ENCODE data around the gene SYCE3. TPM values are rescaled to one million over a fixed set of nuclear protein-coding genes. Genes with fewer than 3 reads are reported as not detected.

Gene SYCE3
- total RNA-seq, 1 donor from 2014 or later, result not detected

DNA sequence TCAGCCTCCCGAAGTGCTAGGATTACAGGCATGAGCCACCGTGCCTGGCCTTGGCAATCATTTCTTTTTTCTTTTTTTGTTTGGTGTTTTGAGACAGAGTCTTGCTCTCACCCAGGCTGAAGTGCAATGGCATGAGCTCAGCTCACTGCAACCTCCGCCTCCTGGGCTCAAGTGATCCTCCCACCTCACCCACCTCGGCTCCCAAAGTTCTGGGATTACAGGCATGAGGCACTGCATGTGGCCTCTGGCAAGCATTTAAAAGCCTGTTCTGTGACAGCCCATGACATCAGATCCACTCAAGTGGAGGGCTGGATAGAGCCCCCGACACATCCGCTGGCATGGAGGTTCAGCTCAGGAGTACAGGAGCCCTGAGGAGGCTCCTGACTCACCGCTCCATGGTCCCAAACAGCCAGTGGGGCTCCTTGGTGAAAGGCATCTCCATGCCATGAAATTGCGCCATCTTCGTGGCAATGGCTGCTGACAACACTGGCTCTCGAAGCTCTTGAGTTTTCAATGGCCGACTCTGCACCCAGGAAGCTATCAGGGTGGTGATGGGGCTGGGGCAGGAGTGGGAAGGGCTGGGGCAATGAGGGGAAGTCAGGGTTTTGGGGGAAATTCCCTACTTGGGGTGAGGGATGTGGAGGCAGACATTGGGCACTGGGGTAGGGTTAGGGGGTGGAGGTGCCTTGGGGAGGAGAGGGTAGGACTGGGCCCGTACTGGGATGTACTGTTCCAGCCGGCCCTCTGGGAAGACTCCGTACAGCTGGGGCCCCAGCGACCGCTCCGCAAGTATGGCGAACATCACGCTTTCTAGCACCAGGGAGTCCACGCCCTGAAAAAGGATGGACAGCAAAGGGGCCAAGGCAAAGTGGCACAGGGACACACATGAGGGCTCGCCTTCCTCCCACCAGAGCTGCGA, 18.6 kb upstream of the SYCE3 start:
- Histone ChIP-seq H3K36me3 (peaks cover 4% of the 10 kb centered on the region), H3K9me3 (no peaks in the 10 kb centered on the region), H3K27ac (peak overlapping the region; percentile 99), H3K27me3 (ENCODE audit: low read depth) (no peaks in the 10 kb centered on the region), H3K4me1 (peaks cover 18% of the 10 kb centered on the region), H3K4me3 (peak overlapping the region; percentile 70)
- ATAC-seq (no peak), DNase-seq (peak; percentile 49)
- TF ChIP-seq, protein P1, sequence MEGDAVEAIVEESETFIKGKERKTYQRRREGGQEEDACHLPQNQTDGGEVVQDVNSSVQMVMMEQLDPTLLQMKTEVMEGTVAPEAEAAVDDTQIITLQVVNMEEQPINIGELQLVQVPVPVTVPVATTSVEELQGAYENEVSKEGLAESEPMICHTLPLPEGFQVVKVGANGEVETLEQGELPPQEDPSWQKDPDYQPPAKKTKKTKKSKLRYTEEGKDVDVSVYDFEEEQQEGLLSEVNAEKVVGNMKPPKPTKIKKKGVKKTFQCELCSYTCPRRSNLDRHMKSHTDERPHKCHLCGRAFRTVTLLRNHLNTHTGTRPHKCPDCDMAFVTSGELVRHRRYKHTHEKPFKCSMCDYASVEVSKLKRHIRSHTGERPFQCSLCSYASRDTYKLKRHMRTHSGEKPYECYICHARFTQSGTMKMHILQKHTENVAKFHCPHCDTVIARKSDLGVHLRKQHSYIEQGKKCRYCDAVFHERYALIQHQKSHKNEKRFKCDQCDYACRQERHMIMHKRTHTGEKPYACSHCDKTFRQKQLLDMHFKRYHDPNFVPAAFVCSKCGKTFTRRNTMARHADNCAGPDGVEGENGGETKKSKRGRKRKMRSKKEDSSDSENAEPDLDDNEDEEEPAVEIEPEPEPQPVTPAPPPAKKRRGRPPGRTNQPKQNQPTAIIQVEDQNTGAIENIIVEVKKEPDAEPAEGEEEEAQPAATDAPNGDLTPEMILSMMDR (IDR thresholded peaks at IDR 0.05), result no peak
- intact Hi-C loops (cut with DNase I), result no loop called here

DNA sequence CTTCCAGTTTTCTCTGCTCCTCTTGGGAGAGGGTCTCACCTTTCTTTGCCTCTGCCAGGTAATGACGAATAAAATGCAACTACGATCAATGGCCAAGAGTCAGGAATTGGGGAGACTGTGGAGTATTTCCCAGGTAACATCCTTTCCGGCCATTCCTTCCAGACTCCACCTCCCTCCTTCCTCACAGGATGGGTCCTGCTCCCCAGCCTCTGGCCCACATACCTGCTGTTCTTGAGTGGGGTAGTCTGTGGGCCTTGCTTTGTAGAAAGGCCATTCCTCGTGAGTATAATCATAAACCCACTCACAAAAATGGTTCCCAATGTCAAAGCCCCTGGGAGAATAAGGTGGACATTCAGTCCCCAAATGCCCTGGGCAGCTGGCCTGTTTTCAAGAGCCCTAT, 17.0 kb upstream of the SYCE3 start:
- ATAC-seq, result no peak
- Histone ChIP-seq H3K27ac (no peak overlapping the region), H3K27me3 (ENCODE audit: low read depth) (no peaks in the 10 kb centered on the region), H3K9me3 (no peaks in the 10 kb centered on the region), H3K4me1 (peaks cover 18% of the 10 kb centered on the region), H3K36me3 (peaks cover 4% of the 10 kb centered on the region), H3K4me3 (no peak overlapping the region)
- TF ChIP-seq, protein P1 (IDR thresholded peaks at IDR 0.05), result no peak
- intact Hi-C loops (cut with DNase I), result no loop called here
- no peak for DNase-seq

DNA sequence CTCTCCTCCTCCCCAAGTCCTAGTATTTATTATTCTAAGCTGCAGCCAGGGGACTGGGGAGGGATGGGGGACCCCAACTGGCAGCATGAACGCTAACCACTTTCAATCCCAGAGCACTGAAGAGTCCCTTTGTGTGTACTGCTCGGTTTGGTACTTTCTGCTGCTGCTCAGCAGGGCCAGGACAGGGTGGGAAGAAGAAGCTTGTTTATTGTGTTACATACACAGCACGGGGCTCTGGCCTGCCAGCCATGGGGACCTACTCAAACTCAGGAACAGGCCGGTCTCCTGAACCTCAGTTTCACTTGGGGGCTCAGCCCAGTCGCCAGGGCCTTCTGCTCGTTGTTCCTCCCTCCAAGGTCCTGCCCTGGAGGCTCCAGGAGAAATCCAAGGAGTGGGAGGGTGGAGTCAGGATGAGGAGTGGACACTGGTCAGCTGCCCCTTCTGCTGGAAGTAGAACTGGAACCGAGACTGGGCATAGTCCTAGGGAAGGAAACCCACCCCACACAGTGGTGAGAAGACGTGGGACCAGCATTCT, 16.1 kb upstream of the SYCE3 start:
- ATAC-seq (no peak), DNase-seq (peak; percentile 34)
- no peak overlapping the region for H3K4me3 ChIP-seq
- intact Hi-C loops (cut with DNase I), result no loop called here
- H3K9me3 ChIP-seq, result no peaks in the 10 kb centered on the region
- H3K36me3 ChIP-seq, result peaks cover 4% of the 10 kb centered on the region
- no peak overlapping the region for H3K27ac ChIP-seq
- TF ChIP-seq, protein P1 (IDR thresholded peaks at IDR 0.05), result no peak
- no peaks in the 10 kb centered on the region for H3K27me3 ChIP-seq (ENCODE audit: low read depth)
- H3K4me1 ChIP-seq, result peaks cover 17% of the 10 kb centered on the region

DNA sequence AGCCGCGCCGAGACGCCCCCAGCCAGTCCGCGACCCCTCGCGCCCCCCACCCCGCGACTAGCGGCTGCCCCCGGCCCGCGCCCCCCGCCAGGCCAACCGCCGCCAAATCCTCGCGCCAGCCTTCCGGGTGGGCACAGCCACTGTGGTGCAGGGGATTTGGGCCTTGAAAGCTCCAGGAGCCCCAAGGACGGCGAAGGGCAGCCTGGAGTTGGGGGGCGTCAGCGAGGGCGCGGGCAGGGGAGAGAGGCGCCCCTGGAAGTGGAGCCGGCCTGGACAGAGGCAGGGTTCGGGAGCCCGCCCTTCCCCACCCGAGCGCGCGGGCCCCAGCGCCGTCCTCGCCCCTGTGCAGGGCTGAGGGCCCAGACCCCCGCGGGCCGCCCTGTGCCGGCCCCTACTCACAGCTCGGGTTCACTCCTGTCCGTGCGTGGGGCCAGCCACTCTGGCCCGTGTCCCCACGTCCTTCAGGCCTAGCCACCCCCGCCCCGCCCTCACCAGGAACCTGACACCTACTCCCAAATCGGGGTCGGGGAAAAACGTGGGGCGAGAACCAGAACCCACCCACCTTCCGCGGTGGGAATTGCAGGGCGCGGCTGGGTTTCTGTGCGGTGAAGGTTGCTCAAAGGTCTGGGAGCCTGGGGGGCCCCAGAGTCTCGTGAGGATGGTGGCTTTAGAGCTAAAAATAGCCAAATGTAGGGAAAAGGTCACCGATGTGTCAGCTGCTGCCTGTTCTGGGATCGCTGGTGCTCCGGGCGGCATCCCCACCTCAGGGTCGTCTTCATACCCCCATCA, 15.5 kb upstream of the SYCE3 start, which contains the start of gene CPT1B:
Gene CPT1B (minus strand): TSS at position 441 of the 789 bp plus-strand sequence. CDS start 512 bp downstream, outside the sequence.
- peaks cover 11% of the 10 kb centered on the region for H3K4me1 ChIP-seq

DNA sequence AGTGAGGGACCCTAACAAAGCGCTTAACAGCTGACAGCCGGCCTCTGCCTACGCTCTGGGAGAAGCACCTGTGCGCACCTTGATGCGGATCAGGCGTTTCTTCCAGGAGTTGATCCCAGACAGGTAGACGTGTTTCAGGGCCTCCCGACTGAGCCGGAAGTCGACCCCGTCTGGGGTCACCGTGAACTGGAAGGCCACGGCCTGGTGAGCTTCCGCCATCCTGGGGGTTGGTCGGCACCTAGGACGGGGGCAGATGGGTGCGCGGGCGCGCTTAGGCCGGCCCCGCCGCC, 14.9 kb upstream of the SYCE3 start:
- ATAC-seq, result no peak
- H3K27ac ChIP-seq, result no peak overlapping the region
- peaks cover 4% of the 10 kb centered on the region for H3K36me3 ChIP-seq
- TF ChIP-seq, protein P1 (IDR thresholded peaks at IDR 0.05), result no peak
- no peak overlapping the region for H3K4me3 ChIP-seq
- no peaks in the 10 kb centered on the region for H3K9me3 ChIP-seq
- no peaks in the 10 kb centered on the region for H3K27me3 ChIP-seq (ENCODE audit: low read depth)
- peaks cover 11% of the 10 kb centered on the region for H3K4me1 ChIP-seq
- DNase-seq, result peak; percentile 43
- intact Hi-C loops (cut with DNase I), result no loop called here

More for the DNA sequence above, 15.5 kb upstream of the SYCE3 start, which contains the start of gene CPT1B:
- H3K4me3 ChIP-seq, result no peak within 1 kb of the TSS
- peaks cover 4% of the 10 kb centered on the region for H3K36me3 ChIP-seq
- no peaks in the 10 kb centered on the region for H3K9me3 ChIP-seq
- ATAC-seq, result no peak
- H3K27ac ChIP-seq, result no peak within 1 kb of the TSS
- peak; percentile 44 for DNase-seq
- intact Hi-C loops (cut with DNase I), result no loop called here
- TF ChIP-seq, protein P1 (IDR thresholded peaks at IDR 0.05), result no peak
- no peaks in the 10 kb centered on the region for H3K27me3 ChIP-seq (ENCODE audit: low read depth)

Measured in lower lobe of right lung (tissue), 2 donors.